Astrocyte of the hippocampus (primary cell): Measurements from ENCODE around the gene CD276.

ENCODE experiments used
- DNase-seq: peaks from one replicate; pipeline ENCODE4 v3.0.0; 2011; ENCODE audit warnings: low read depth, low spot score

The CD276 gene

GRCh38 chr15:73746883-73747282 is 62.7 kb downstream of the CD276 start:
- no peak for DNase-seq

DNA sequence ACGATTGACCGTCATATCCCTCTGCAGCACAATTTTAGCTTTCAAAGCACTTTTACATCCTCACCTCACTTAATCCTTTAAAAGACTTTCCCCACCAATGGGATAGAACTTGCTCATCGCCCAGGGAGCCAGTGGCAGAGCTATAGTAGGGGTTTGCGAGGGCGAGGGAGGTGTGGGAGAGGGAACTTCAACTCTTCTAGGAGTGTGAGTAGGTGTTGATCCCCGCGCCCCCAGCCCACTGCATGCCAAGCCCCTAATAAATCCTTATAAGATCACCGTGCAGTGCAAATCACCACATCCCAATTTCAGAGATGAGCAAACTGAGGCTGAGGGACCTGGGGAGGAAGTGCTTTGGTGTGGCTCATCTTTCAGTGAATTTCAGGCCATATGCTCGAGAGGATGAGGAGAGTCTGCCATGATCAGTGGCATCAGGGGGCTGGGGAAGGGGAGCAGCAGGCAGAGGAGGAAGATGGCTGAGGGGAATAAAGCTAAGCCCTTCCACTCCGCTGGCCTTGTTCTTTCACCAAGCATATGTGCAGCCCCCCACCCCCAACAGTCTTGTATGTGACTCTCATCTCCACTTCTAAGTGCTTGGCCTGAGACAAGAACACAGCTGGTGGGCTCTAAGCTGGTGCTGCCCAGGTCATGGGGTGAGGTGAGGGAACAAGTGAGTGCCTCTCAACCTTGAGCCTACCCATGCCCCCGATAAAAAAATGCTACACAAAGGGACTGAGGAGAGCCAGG is 63.8 kb downstream of the CD276 start:
- DNase-seq, result no peak

DNA sequence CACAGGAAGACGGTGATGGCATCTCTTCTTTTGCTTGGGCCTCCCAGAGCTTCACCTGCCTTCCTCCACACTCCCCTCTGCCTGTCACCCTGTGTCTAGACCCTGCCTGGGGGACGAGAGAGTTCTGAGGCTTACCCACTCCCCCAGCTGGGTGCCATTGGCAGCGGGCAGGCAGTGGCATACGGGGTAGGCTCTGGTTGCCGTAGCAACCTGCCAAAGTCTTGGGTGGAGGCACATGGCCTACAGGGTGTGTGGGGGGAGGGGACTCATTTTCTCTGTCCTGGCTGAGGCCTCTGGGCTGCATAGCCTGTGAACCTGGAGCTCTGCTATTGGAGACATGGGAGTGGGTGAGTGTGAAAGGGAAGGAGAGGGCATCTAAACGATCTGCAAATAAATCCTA is 64.5 kb downstream of the CD276 start:
- no peak for DNase-seq

DNA sequence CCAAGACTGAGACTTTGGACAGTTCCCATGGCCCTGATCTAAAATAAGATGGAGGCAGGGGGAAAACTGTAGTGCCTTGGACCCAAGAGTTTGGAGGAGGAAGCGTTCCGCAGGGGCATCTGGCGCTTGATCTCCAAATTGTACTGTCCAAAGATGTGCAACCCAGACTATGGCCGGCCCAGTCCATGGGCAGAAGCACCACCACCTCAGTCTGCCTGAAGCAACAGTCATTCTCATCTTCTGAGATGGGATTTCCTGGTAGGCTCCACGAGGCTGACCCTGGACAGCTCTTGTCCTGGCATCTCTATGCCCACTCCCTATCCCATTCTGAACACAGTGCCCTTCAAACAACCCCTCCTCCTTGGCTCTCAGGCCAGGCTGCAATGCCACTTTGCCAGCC is 65.3 kb downstream of the CD276 start:
- no peak for DNase-seq

GRCh38 chr15:73749971-73750370 is 65.8 kb downstream of the CD276 start:
- no peak for DNase-seq

- no peak for DNase-seq
Observed at GRCh38 chr15:73750438-73750837, 66.3 kb downstream of the CD276 start.

DNA sequence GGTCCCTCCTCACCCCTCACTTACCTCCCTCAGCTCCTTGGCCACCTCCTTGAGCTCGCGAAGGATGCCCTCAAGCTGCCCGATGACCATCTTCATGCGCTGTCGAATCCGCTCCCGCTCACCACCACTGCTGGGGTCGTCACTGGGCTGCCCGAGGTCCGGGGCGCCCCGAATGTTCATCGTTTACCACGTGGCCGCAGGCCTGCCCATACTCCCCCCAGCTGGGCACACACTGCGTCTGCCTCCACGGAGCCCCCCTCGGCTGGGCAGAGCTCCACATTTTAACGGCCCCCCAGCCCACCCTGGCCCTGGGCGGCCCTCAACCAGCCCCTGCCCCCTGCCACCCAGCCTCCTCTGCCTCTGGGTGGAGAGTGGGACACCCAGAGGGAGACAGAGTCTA is 66.8 kb downstream of the CD276 start:
- DNase-seq, result no peak

- DNase-seq, result peak; percentile 14
Observed at GRCh38 chr15:73751511-73751898, 67.3 kb downstream of the CD276 start.

DNA sequence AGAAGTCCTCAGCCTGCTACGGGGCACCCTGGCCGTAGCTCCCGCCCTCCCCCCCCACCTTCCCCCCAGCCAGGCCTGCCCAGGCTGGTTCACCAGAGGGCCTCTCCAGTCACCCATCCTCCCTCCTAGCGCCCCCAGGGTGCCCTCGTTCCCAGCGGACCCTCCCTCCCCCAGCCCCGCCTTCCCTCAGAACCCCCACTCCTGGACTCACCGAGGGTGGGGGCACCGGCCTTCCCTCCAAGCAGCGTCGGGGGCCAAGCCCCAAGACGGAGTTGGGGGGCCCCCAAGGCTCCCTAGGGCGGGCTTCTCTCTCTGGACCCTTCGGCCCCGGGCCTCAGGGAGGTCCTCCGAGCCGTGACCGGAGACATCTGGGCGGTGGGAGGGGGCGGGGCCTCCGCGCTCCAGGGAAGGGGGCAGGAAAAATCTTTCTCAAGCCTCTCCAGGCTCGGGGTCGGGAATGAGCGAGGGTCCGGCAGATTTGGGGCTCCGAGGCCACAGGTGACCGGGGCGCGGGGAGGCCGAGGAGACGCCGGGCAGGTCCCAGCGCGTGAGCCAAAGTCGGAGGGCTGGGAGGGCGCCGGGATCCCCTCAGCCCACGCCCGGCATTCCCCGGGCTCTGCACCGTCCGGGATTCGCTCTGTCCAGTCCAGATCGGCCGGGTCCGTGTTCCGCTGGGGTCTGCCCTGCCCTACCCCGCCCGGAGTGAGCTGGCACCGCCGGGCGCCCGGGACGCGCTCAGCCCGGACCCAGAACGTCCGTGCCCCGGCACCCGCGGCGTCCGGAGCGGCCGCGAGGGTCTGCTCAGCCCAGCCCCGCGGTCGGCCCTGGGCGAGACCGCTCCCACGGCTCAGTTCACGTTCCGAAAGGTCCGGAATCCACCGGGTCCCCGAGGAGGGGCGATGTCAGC is 68.0 kb downstream of the CD276 start:
- peak; percentile 46 for DNase-seq

GRCh38 chr15:73752806-73753193 is 68.6 kb downstream of the CD276 start:
- peak; percentile 60 for DNase-seq

DNA sequence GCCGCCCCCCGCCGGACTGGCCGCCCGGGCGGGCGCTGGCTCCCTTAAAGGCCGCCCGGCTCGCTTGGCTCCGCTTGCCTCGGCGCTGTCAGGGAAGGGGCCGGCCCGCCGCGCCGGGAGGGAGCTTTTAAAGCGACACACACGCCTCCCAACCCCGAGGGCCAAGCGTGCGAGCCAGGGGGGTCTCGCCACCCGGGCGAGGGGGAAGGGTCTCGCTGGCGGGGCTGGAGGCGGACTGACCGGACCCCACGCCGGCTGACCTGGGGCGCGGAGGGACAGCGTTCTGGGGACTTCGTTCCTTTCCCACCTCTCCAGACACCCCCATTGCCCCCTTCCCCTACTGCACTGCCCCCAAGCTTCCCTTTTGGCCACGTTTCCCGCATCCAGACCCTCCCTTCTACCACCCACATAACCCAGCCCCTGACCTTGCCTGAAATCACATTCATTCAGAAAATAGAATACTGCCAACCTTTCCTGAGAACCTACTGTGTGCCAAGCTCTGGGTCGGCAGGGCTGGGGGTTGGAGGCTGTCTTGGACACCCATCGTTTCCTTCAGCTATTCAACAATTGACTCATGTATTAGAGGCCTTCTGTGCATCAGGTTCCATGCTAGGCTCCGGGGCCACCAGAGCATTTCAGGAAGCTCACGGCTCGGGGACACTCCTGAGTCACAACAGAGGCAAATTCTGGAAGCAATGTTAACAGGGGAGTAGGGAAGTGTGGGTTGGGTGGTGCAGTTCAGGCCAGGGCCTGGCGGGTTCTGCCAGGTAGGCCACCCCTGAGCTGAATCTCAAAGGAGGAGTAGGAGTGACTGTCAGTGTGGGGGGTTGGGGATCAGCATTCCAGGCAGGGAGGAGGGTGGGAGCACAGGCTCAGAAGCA is 69.3 kb downstream of the CD276 start, which contains the start of gene INSYN1:
Gene INSYN1, minus strand, starts transcription at position 102 of the 881 bp plus-strand sequence. CDS start 2,221 bp downstream, outside the sequence.
- DNase-seq, result peak; percentile 72

- DNase-seq, result no peak
Observed at GRCh38 chr15:73754461-73754860, 70.3 kb downstream of the CD276 start.

DNA sequence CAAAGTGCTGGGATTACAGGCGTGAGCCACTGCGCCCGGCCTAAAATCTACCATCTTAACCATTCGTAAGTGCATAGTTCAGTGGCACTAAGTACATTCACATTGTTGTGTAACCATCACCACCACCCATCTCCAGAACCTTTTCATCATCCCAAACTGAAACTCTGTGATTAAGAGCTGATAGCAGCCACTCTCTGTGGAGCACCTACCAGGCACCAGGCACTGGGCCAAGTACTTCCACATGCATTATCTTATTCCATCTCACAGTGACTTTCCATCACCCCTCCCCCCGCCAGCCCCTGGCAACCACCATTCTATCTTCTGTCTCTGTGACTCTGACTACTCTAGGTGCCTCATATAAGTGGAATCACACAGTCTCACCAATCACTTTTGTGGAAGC is 71.3 kb downstream of the CD276 start:
- DNase-seq, result no peak

DNA sequence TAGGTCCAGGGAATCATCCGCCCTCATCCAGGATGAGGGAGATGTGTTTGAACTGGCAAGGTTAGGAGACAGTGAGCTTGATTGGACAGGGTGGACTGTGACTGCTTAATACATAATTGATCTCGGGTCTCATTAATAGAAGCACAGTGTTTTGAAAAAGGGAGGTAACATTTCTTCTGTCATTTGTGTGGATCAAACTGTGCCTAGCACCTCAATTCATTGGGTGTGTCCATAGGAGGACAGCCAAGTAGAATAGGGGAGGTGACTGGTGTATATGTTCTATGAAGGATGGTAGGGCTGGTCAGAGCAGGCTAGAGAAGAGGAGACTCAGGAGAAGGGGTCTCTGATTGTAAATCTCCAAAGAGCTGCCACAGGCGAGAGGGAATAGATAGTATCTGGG is 71.8 kb downstream of the CD276 start:
- DNase-seq, result no peak

DNA sequence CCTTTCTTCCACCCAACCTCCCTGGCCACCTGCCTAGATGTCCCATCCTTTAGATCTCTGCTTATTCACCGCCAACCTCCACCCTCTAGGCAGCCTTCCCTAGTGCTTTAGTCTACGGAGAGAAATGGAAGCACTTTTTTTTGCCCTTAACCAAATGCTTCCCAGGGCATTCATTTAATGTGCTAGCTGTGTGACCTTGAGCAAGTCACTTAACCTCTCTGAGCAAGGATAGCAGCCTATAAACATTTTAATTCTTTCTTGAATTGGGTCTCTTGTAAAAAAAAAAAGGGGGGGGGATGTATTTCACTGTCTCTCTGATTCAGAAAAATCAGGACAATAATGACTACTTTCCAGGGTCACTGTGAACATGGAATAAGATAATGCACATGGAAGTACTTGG is 72.2 kb downstream of the CD276 start:
- no peak for DNase-seq

GRCh38 chr15:73756947-73757513 is 72.8 kb downstream of the CD276 start:
- no peak for DNase-seq

GRCh38 chr15:73757571-73757970 is 73.4 kb downstream of the CD276 start:
- no peak for DNase-seq

DNA sequence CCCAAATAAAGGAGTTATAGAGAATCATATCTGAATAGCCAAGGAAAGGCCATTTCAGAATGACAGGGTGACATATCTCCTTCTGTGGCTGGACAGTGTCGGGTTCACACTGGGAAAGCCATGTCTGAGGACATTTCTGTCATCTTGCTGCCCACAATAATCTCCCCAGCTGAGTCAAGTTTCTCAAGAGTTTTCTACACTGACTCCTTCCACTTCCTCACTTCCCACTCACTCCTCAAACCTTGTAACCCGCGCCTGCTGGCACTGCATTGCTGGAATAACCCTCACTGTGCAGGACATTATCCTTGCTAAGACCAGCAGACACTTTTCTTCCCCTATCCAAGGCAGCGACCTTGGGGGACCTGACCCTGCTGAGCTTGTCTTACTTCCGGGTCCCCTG is 74.3 kb downstream of the CD276 start:
- DNase-seq, result no peak

- DNase-seq, result no peak
Observed at GRCh38 chr15:73760330-73761329, 76.4 kb downstream of the CD276 start.

DNA sequence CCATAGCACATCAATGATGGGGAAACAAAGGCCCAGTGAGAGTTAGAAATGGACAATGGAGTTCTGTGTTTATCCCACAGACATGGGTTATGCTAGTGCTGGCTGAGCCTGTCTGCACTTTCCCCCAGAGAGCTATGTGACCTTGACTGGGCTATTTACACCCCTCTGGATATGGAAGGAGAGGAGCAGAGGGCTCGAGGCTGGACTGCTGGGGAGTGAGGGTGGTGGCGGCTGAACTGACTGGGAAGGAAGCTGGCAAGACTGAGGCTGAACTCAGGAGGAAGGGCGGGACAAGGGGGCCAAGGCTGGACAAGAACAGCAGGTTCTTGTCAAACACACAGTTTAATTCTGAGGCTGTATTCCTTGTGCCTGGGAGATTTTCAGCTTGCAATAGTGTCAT is 79.7 kb downstream of the CD276 start:
- no peak for DNase-seq
